Measurements from ENCODE around the gene TP53RK.

DNA sequence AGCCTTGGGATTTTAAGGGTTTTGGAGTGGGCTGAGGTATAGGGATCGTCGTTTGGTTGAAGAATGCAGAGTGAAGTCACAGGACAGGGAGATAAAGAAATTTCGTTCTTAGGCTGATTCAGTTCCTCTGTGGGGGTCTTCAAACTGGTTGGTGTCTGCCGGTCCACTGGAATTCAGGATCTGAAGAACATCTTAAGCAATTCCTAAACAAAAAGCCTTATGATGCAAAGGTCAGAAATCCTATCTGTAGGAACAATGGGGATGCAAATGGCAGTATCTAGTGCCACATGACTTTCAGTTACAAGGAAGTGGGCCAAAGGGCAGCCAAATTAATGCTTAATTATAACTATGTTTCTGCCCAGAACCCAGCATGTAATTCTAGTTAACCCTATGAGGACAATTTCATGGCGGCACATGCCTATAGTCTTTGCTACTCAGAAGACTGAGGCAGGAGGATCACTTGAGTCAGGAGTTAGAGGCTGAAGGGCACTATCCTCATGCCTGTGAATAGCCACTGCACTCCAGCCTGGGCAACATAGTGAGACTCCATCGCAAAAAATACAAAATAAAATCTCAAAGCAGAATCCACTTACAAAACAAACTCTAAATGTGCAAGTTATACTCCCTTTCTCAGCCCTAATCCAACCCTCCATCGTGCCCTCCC is 15.6 kb upstream of the TP53RK start:
- TF ChIP-seq, protein P1, sequence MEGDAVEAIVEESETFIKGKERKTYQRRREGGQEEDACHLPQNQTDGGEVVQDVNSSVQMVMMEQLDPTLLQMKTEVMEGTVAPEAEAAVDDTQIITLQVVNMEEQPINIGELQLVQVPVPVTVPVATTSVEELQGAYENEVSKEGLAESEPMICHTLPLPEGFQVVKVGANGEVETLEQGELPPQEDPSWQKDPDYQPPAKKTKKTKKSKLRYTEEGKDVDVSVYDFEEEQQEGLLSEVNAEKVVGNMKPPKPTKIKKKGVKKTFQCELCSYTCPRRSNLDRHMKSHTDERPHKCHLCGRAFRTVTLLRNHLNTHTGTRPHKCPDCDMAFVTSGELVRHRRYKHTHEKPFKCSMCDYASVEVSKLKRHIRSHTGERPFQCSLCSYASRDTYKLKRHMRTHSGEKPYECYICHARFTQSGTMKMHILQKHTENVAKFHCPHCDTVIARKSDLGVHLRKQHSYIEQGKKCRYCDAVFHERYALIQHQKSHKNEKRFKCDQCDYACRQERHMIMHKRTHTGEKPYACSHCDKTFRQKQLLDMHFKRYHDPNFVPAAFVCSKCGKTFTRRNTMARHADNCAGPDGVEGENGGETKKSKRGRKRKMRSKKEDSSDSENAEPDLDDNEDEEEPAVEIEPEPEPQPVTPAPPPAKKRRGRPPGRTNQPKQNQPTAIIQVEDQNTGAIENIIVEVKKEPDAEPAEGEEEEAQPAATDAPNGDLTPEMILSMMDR (conservative IDR thresholded peaks at IDR 0.05; ENCODE audit: low read depth, low read length), result no peak
- no peak for TF ChIP-seq RCOR1 (IDR thresholded peaks at IDR 0.05; ENCODE audit: insufficient replicate concordance, low read length)
- TF ChIP-seq, protein P2, sequence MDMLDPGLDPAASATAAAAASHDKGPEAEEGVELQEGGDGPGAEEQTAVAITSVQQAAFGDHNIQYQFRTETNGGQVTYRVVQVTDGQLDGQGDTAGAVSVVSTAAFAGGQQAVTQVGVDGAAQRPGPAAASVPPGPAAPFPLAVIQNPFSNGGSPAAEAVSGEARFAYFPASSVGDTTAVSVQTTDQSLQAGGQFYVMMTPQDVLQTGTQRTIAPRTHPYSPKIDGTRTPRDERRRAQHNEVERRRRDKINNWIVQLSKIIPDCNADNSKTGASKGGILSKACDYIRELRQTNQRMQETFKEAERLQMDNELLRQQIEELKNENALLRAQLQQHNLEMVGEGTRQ (IDR thresholded peaks at IDR 0.05; ENCODE audit: low read depth, low read length), result no peak
- no peak for TF ChIP-seq POLR2A (IDR thresholded peaks at IDR 0.05; ENCODE audit: low read depth, low read length)
- no peak for TF ChIP-seq RFX5 (IDR thresholded peaks at IDR 0.05; ENCODE audit: low read depth, low read length)
- TF ChIP-seq, protein P3, sequence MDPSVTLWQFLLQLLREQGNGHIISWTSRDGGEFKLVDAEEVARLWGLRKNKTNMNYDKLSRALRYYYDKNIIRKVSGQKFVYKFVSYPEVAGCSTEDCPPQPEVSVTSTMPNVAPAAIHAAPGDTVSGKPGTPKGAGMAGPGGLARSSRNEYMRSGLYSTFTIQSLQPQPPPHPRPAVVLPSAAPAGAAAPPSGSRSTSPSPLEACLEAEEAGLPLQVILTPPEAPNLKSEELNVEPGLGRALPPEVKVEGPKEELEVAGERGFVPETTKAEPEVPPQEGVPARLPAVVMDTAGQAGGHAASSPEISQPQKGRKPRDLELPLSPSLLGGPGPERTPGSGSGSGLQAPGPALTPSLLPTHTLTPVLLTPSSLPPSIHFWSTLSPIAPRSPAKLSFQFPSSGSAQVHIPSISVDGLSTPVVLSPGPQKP (IDR thresholded peaks at IDR 0.05; ENCODE audit: borderline replicate concordance, low read depth, low read length), result no peak
- no peak for TF ChIP-seq SMC3 (IDR thresholded peaks at IDR 0.05; ENCODE audit: low read depth, low read length)
- no peak for TF ChIP-seq NFE2L2 (IDR thresholded peaks at IDR 0.05; ENCODE audit: low read depth, low read length)
- no peak for TF ChIP-seq CEBPB (IDR thresholded peaks at IDR 0.05; ENCODE audit: low read depth, low read length)
- TF ChIP-seq MAFK (IDR thresholded peaks at IDR 0.05; ENCODE audit: low read depth, low read length), result no peak
- no peak for TF ChIP-seq RAD21 (IDR thresholded peaks at IDR 0.05; ENCODE audit: low read length)
- TF ChIP-seq FOS (IDR thresholded peaks at IDR 0.05; ENCODE audit: low read depth, low read length), result no peak
- no peak for TF ChIP-seq BHLHE40 (IDR thresholded peaks at IDR 0.05; ENCODE audit: low read depth, low read length)

Measured in IMR-90 (cell line).